ENCODE measurements around the gene GPRIN1. TPM values are rescaled to one million over a fixed set of nuclear protein-coding genes. Genes with fewer than 3 reads are reported as not detected.

Gene GPRIN1
- total RNA-seq, 4 donors from 2014 or later = 0.16 to 0.75 (median 0.39) TPM

- no peak for TF ChIP-seq CTCF (IDR thresholded peaks at IDR 0.05; ENCODE audit: low read depth)
Measured at GRCh38 chr5:176587398-176587797, 22.6 kb downstream of the GPRIN1 start.

GRCh38 chr5:176583076-176583475 lies 26.9 kb downstream of the GPRIN1 start:
- no peak for TF ChIP-seq CTCF (IDR thresholded peaks at IDR 0.05; ENCODE audit: low read depth)

- TF ChIP-seq CTCF (IDR thresholded peaks at IDR 0.05; ENCODE audit: low read depth) = no peak
Measured at GRCh38 chr5:176581361-176581760, 28.6 kb downstream of the GPRIN1 start.

GRCh38 chr5:176579323-176579722 lies 30.6 kb downstream of the GPRIN1 start:
- no peak for TF ChIP-seq CTCF (IDR thresholded peaks at IDR 0.05; ENCODE audit: low read depth)

GRCh38 chr5:176578391-176578808 lies 31.6 kb downstream of the GPRIN1 start:
- no peak for TF ChIP-seq CTCF (IDR thresholded peaks at IDR 0.05; ENCODE audit: low read depth)

- no peak for TF ChIP-seq CTCF (IDR thresholded peaks at IDR 0.05; ENCODE audit: low read depth)
Measured at GRCh38 chr5:176577312-176578176, 32.4 kb downstream of the GPRIN1 start.

- no peak for TF ChIP-seq CTCF (IDR thresholded peaks at IDR 0.05; ENCODE audit: low read depth)
Measured at GRCh38 chr5:176575488-176576422, 34.2 kb downstream of the GPRIN1 start.
